GM23338 (cell line): ENCODE results near the gene GLB1L3. TPM values are rescaled to one million over a fixed set of nuclear protein-coding genes. Genes with fewer than 3 reads are reported as not detected.

Experiments
- ATAC-seq: fragments of 200-7000 bp; cut with Tn5 transposase; 3 replicates; pipeline ENCODE4 v1.9.1; 2020
- DNase-seq: peaks from one replicate; pipeline ENCODE4 v3.0.0-alpha.2; 2015; ENCODE audit warnings: low spot score
- H2AFZ ChIP-seq: fragments of 200-600 bp; sonication (generic); 2 replicates; pipeline ENCODE4 v1.8.0; 2016; ENCODE audit warnings: antibody characterized with exemption, mild to moderate bottlenecking, moderate library complexity
- H3F3A ChIP-seq: fragments of 200-600 bp; sonication (generic); replicated peaks from 2 replicates; pipeline ENCODE4 v1.8.0; 2017; ENCODE audit warnings: antibody characterized with exemption, mixed run types, low read depth
- H3K27ac ChIP-seq: fragments of 200-600 bp; sonication (generic); 2 replicates; pipeline ENCODE4 v1.6.1; 2016; ENCODE audit warnings: low read depth
- H3K27me3 ChIP-seq: fragments of 200-600 bp; sonication (generic); 2 replicates; pipeline ENCODE4 v1.8.0; 2016; ENCODE audit warnings: mild to moderate bottlenecking, mixed run types, moderate library complexity; ENCODE audit not compliant: insufficient read depth
- H3K36me3 ChIP-seq: fragments of 200-600 bp; sonication (generic); 2 replicates; pipeline ENCODE4 v1.8.0; 2016; ENCODE audit warnings: mild to moderate bottlenecking; ENCODE audit not compliant: insufficient read depth
- H3K4me1 ChIP-seq: fragments of 200-600 bp; sonication (generic); 2 replicates; pipeline ENCODE4 v1.8.0; 2016; ENCODE audit warnings: mild to moderate bottlenecking, moderate library complexity; ENCODE audit not compliant: insufficient read depth
- H3K4me2 ChIP-seq: fragments of 200-600 bp; sonication (generic); 2 replicates; pipeline ENCODE4 v1.7.1; 2017; ENCODE audit warnings: mixed run types
- H3K4me3 ChIP-seq: fragments of 200-600 bp; sonication (generic); 2 replicates; pipeline ENCODE4 v1.6.1; 2016; ENCODE audit warnings: mixed run types
- H3K79me2 ChIP-seq: fragments of 200-600 bp; sonication (generic); replicated peaks from 2 replicates; pipeline ENCODE4 v1.8.0; 2017; ENCODE audit warnings: mild to moderate bottlenecking; ENCODE audit not compliant: insufficient read depth
- H3K9me2 ChIP-seq: fragments of 200-600 bp; sonication (generic); 2 replicates; pipeline ENCODE4 v1.8.0; 2017; ENCODE audit not compliant: insufficient read depth
- H4K20me1 ChIP-seq: fragments of 200-600 bp; sonication (generic); replicated peaks from 2 replicates; pipeline ENCODE4 v1.8.0; 2017; ENCODE audit warnings: mild to moderate bottlenecking; ENCODE audit not compliant: insufficient read depth
- H3K27ac Mint-ChIP-seq: 2 replicates; pipeline ENCODE4 v1.8.0; 2020; ENCODE audit warnings: inconsistent platforms, mild to moderate bottlenecking, moderate library complexity, mixed read lengths
- H3K27me3 Mint-ChIP-seq: 3 replicates; pipeline ENCODE4 v1.8.0; 2022; ENCODE audit warnings: low read depth, mild to moderate bottlenecking, moderate library complexity, mixed read lengths, inconsistent platforms; ENCODE audit not compliant: insufficient read depth, poor library complexity
- H3K36me3 Mint-ChIP-seq: 3 replicates; pipeline ENCODE4 v1.8.0; 2021; ENCODE audit warnings: low read depth, mild to moderate bottlenecking, inconsistent platforms, moderate library complexity, mixed read lengths
- H3K4me1 Mint-ChIP-seq: 3 replicates; pipeline ENCODE4 v1.8.0; 2020; ENCODE audit warnings: mild to moderate bottlenecking, inconsistent platforms, mixed read lengths
- H3K4me3 Mint-ChIP-seq: 3 replicates; pipeline ENCODE4 v1.8.0; 2021; ENCODE audit warnings: moderate library complexity, mild to moderate bottlenecking, inconsistent platforms, mixed read lengths
- H3K9me3 Mint-ChIP-seq: 3 replicates; pipeline ENCODE4 v1.8.0; 2020; ENCODE audit warnings: moderate library complexity, mild to moderate bottlenecking, inconsistent platforms, mixed read lengths
- ETS1 ChIP-seq: IDR thresholded peaks from 2 replicates; pipeline ENCODE4 v1.6.1; 2016; ENCODE audit warnings: antibody characterized with exemption
- EZH2 ChIP-seq: fragments of 200-600 bp; sonication (generic); IDR thresholded peaks from one replicate; pipeline ENCODE4 v1.8.0; 2017; ENCODE audit warnings: antibody characterized with exemption, mild to moderate bottlenecking, low read depth; ENCODE audit not compliant: unreplicated experiment
- EZH2phosphoT487 ChIP-seq: fragments of 200-600 bp; sonication (generic); IDR thresholded peaks from one replicate; pipeline ENCODE4 v1.8.1; 2018; ENCODE audit warnings: antibody characterized with exemption; ENCODE audit not compliant: unreplicated experiment
- JUNB ChIP-seq: IDR thresholded peaks from one replicate; pipeline ENCODE4 v1.6.1; 2016; ENCODE audit warnings: antibody characterized with exemption; ENCODE audit not compliant: unreplicated experiment
- NANOG ChIP-seq: IDR thresholded peaks from 2 replicates; pipeline ENCODE4 v1.6.1; 2016; ENCODE audit warnings: antibody characterized with exemption, borderline replicate concordance
- POLR2AphosphoS5 ChIP-seq: IDR thresholded peaks from 2 replicates; pipeline ENCODE4 v1.6.1; 2016; ENCODE audit warnings: antibody characterized with exemption, low read depth
- REST ChIP-seq: IDR thresholded peaks from one replicate; pipeline ENCODE4 v1.6.1; 2018; ENCODE audit warnings: antibody characterized with exemption; ENCODE audit not compliant: unreplicated experiment
- STAT1 ChIP-seq: IDR thresholded peaks from one replicate; pipeline ENCODE4 v1.6.1; 2016; ENCODE audit warnings: antibody characterized with exemption; ENCODE audit not compliant: unreplicated experiment
- ZNF114 ChIP-seq: fragments of 250-450 bp; sonication (Bioruptor Pico); IDR thresholded peaks from 2 replicates; pipeline ENCODE4 v1.5.0; 2020; ENCODE audit warnings: mild to moderate bottlenecking, moderate library complexity
- polyA plus RNA-seq: library from polyadenylated mRNA; unstranded; fragments of >200 nt; fragmentation: Nextera tagmentation; extraction: Ambion mirVana; gene quantifications from 2 replicates; pipeline ENCODE4 v1.2.1, GENCODE V29; 2016
- total RNA-seq: library from RNA; depleted of rRNA; stranded (reverse); fragments of >200 nt; shearing (Covaris generic); gene quantifications from 2 replicates; pipeline ENCODE4 v1.2.3, GENCODE V29; 2014

GLB1L3 gene
- total and polyA plus RNA-seq, 2 experiments from 2014 or later = 28.8 to 33.1 TPM

- TF ChIP-seq ETS1 = no peak
- no peak for TF ChIP-seq REST
- TF ChIP-seq NANOG = no peak
- no peak for TF ChIP-seq ZNF114 (CRISPR knock-in tag)
Measured at GRCh38 chr11:134347441-134347840, 71.3 kb downstream of the GLB1L3 start (continued).

- DNase-seq = no peak
Measured at GRCh38 chr11:134349109-134349801, 73.1 kb downstream of the GLB1L3 start.

DNA sequence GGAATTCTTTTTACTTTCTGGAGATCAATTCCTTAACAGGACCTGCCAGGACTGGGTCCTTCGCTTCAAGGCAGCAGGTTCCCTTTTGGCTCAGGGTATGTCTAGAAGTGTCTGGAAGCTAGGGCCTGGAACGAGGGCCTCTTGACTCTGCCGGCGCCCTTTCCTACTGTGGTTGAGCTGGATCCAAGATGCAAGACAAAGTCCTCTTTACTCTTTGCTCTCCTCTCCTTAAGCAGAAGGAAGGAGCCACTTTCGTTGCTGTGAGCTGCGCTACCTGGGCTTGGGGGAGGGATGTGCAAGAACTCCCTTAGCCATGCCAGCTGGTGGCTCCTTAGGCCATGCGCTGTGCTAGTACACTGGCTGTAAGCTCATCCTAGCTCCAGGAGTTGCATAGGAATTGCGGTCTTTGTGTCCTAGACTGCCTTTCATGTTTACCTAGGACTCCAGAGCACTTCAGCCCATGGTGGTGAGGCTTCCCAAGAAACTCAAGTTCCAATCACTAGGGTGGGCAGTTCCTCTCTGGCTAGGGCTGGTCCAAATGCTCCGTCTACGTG, 73.7 kb downstream of the GLB1L3 start:
- H3K27me3 ChIP-seq = no peaks in the 10 kb centered on the region
- peak overlapping the region; percentile 42 for H3K4me2 ChIP-seq
- no peaks in the 10 kb centered on the region for H3K36me3 ChIP-seq
- Mint-ChIP-seq H3K4me3 (no peak overlapping the region), H3K27me3 (peaks cover 6% of the 10 kb centered on the region), H3K4me1 (peaks cover 25% of the 10 kb centered on the region), H3K36me3 (no peaks in the 10 kb centered on the region), H3K27ac (no peak overlapping the region), H3K9me3 (no peaks in the 10 kb centered on the region; the same call in 2 of the 3 replicates)
- no peaks in the 10 kb centered on the region for H3K79me2 ChIP-seq
- H3K4me1 ChIP-seq = peaks cover 16% of the 10 kb centered on the region
- no peaks in the 10 kb centered on the region for H3F3A ChIP-seq
- no peaks in the 10 kb centered on the region for H4K20me1 ChIP-seq
- H3K9me2 ChIP-seq = 0 out of 2 replicates have a peak, but pooled peaks cover 3% of the 10 kb centered on the region
- peak; percentile 63 for ATAC-seq
- no peak for DNase-seq
- H2AFZ ChIP-seq = peak overlapping the region; percentile 43; the same call in 1 of the 2 replicates
- H3K4me3 ChIP-seq = no peak overlapping the region
- H3K27ac ChIP-seq = no peak overlapping the region
- TF ChIP-seq REST = no peak
- no peak for TF ChIP-seq ZNF114 (CRISPR knock-in tag)
- TF ChIP-seq POLR2AphosphoS5 = no peak
- no peak for TF ChIP-seq STAT1

More at GRCh38 chr11:134349109-134349801, 73.1 kb downstream of the GLB1L3 start:
- no peaks in the 10 kb centered on the region; the same call in 2 of the 3 replicates for H3K9me3 Mint-ChIP-seq
- H4K20me1 ChIP-seq = no peaks in the 10 kb centered on the region
- no peaks in the 10 kb centered on the region for H3K36me3 Mint-ChIP-seq
- H3K9me2 ChIP-seq = 0 out of 2 replicates have a peak, but pooled peaks cover 3% of the 10 kb centered on the region
- peaks cover 25% of the 10 kb centered on the region for H3K4me1 Mint-ChIP-seq
- H3K27me3 Mint-ChIP-seq = peaks cover 6% of the 10 kb centered on the region
- peaks cover 16% of the 10 kb centered on the region for H3K4me1 ChIP-seq
- no peak overlapping the region for H3K27ac Mint-ChIP-seq
- H3K27ac ChIP-seq = 0 out of 2 replicates have a peak overlapping the region, but pooled peaks have one; percentile 59
- no peak overlapping the region for H3K4me3 ChIP-seq
- ATAC-seq = no peak
- no peak overlapping the region; the same call in 1 of the 2 replicates for H2AFZ ChIP-seq
- peak overlapping the region; percentile 42 for H3K4me2 ChIP-seq
- no peaks in the 10 kb centered on the region for H3F3A ChIP-seq
- H3K36me3 ChIP-seq = no peaks in the 10 kb centered on the region
- no peak for TF ChIP-seq EZH2phosphoT487
- no peak for TF ChIP-seq EZH2
- TF ChIP-seq STAT1 = no peak
- TF ChIP-seq JUNB = no peak
- H3K27me3 ChIP-seq = no peaks in the 10 kb centered on the region
- H3K79me2 ChIP-seq = no peaks in the 10 kb centered on the region
- H3K4me3 Mint-ChIP-seq = no peak overlapping the region
